GM12878 (cell line): ENCODE data around the gene ARAF.

Experiments used
- CBFB ChIP-seq: IDR thresholded peaks from 2 replicates; pipeline ENCODE4 v1.6.1; 2016; ENCODE audit warnings: antibody characterized with exemption, low read depth
- CTCF ChIP-seq, 3 experiments: IDR thresholded peaks in 2 of 3; conservative IDR thresholded peaks in 1 of 3; 2 replicates each; pipeline ENCODE4 v1.5.1; 2011; ENCODE audit warnings: low read depth in 3 of 3, low read length in 3 of 3, mild to moderate bottlenecking in 3 of 3, control low read depth in 2 of 3, moderate library complexity in 2 of 3, inconsistent platforms in 1 of 3, mixed read lengths in 1 of 3; ENCODE audit not compliant: control insufficient read depth in 2 of 3, insufficient read depth in 1 of 3; ENCODE audit errors: extremely low read depth in 1 of 3
- POLR2A ChIP-seq: IDR thresholded peaks from 2 replicates; pipeline ENCODE4 v1.6.1; 2011; ENCODE audit warnings: low read depth, mild to moderate bottlenecking, low read length
- ZSCAN29 ChIP-seq: fragments of 450-650 bp; IDR thresholded peaks from 2 replicates; pipeline ENCODE4 v1.6.1; 2017; ENCODE audit warnings: mild to moderate bottlenecking, moderate library complexity

GRCh38 chrX:47529548-47529947 is 31.5 kb upstream of the ARAF start:
- TF ChIP-seq POLR2A (no peak), ZSCAN29 (no peak), CBFB (no peak), CTCF (IDR thresholded peaks at IDR 0.05 in 2 of 3, conservative IDR thresholded peaks at IDR 0.05 in 1 of 3; ENCODE audit: control insufficient read depth in 2 of 3, extremely low read depth in 1 of 3, insufficient read depth in 1 of 3, low read depth in 3 of 3, low read length in 3 of 3) (no peak)
